B cell (primary cell): ENCODE data around the gene TNFRSF12A. TPM values are rescaled to one million over a fixed set of nuclear protein-coding genes. Genes with fewer than 3 reads are reported as not detected.

Source experiments
- ATAC-seq: fragments of 200-7000 bp; cut with Tn5 transposase; one replicate; pipeline ENCODE4 v1.10.0; 2021; ENCODE audit warnings: low read depth, mild to moderate bottlenecking, moderate number of reproducible peaks, moderate library complexity
- CTCF ChIA-PET: fragments of 350-600 bp; sonication (Branson Sonifier 250); formaldehyde crosslinking; loops from one replicate; lab custom pipeline; 2021; ENCODE audit warnings: antibody characterized with exemption, inconsistent platforms; lab: Charles Lee
- POLR2A ChIA-PET: fragments of 350-600 bp; sonication (Branson Sonifier 250); formaldehyde crosslinking; loops from one replicate; lab custom pipeline; 2021; ENCODE audit warnings: antibody characterized with exemption; lab: Charles Lee
- DNase-seq: peaks from one replicate; pipeline ENCODE4 v3.0.0; 2013
- H2AFZ ChIP-seq: 2 replicates; pipeline ENCODE4 v1.6.1; 2012; ENCODE audit warnings: mild to moderate bottlenecking, low read depth, low read length; ENCODE audit not compliant: insufficient read depth, poor library complexity, severe bottlenecking
- H3K27ac ChIP-seq, 2 donors: 1 replicate in 1 of 2; 2 replicates in 1 of 2; pipeline ENCODE4 v1.5.1; 2012 to 2013; ENCODE audit warnings: low read length in 2 of 2, mild to moderate bottlenecking in 2 of 2, moderate library complexity in 1 of 2
- H3K27me3 ChIP-seq, 4 experiments: fragments of 200-600 bp in 1 of 4; sonication (generic) in 1 of 4; replicated peaks in 1 of 4; 1 replicate in 2 of 4; 2 replicates in 2 of 4; pipeline versions ENCODE4 v1.6.1 to v1.7.0; 2013 to 2016; ENCODE audit warnings: low read length in 3 of 4, mild to moderate bottlenecking in 2 of 4, mixed read lengths in 1 of 4, moderate library complexity in 1 of 4; ENCODE audit not compliant: insufficient read depth in 4 of 4, control insufficient read depth in 3 of 4; ENCODE audit errors: control extremely low read depth in 1 of 4
- H3K36me3 ChIP-seq, 2 experiments: replicated peaks in 1 of 2; 1 replicate in 1 of 2; 2 replicates in 1 of 2; pipeline versions ENCODE4 v1.6.1 to v1.7.1; 2013; ENCODE audit warnings: low read length in 1 of 2; ENCODE audit not compliant: insufficient read depth in 2 of 2, control insufficient read depth in 1 of 2; ENCODE audit errors: control extremely low read depth in 1 of 2, extremely low read depth in 1 of 2
- H3K4me1 ChIP-seq, 2 donors: fragments of 200-600 bp in 1 of 2; sonication (generic) in 1 of 2; 1 replicate in 1 of 2; 2 replicates in 1 of 2; pipeline versions ENCODE4 v1.5.1 to v1.6.1; 2013 to 2017; ENCODE audit warnings: low read length in 2 of 2; ENCODE audit not compliant: control insufficient read depth in 2 of 2, insufficient read depth in 2 of 2
- H3K4me2 ChIP-seq: replicated peaks from 2 replicates; pipeline ENCODE3; 2012; ENCODE audit warnings: mild to moderate bottlenecking, low read depth, low read length; ENCODE audit not compliant: poor library complexity, severe bottlenecking
- H3K4me3 ChIP-seq, 5 experiments: fragments of 200-600 bp in 1 of 5; sonication (generic) in 1 of 5; 1 replicate in 3 of 5; 2 replicates in 2 of 5; pipeline versions ENCODE4 v1.5.1 to v1.7.0; 2011 to 2016; ENCODE audit warnings: low read length in 4 of 5, mild to moderate bottlenecking in 4 of 5, low read depth in 2 of 5, control low read depth in 1 of 5, moderate library complexity in 1 of 5; ENCODE audit not compliant: insufficient read depth in 1 of 5; ENCODE audit errors: control extremely low read depth in 1 of 5, extremely low read depth in 1 of 5
- H3K79me2 ChIP-seq: fragments of 200-600 bp; sonication (generic); one replicate; pipeline ENCODE4 v1.6.0; 2016; ENCODE audit warnings: low read length; ENCODE audit not compliant: control insufficient read depth, insufficient read depth
- H3K9ac ChIP-seq: fragments of 200-600 bp; sonication (generic); 2 replicates; pipeline ENCODE4 v1.6.1; 2017; ENCODE audit warnings: mild to moderate bottlenecking, low read length, moderate library complexity
- H3K9me3 ChIP-seq, 3 donors: one replicate each; pipeline versions ENCODE4 v1.6.1 to v1.7.1; 2013; ENCODE audit warnings: low read length in 2 of 3; ENCODE audit not compliant: control insufficient read depth in 2 of 3, insufficient read depth in 1 of 3; ENCODE audit errors: control extremely low read depth in 1 of 3
- H4K20me1 ChIP-seq: 2 replicates; pipeline ENCODE4 v1.6.0; 2012; ENCODE audit warnings: mild to moderate bottlenecking, low read length; ENCODE audit not compliant: insufficient read depth, control insufficient read depth, poor library complexity, severe bottlenecking
- H3K27ac Mint-ChIP-seq: one replicate; pipeline ENCODE4 v1.8.0; 2021; ENCODE audit warnings: mixed read lengths
- H3K27me3 Mint-ChIP-seq: one replicate; pipeline ENCODE4 v1.8.0; 2021; ENCODE audit warnings: mixed read lengths
- H3K4me1 Mint-ChIP-seq: one replicate; pipeline ENCODE4 v1.8.0; 2021; ENCODE audit warnings: mixed read lengths
- H3K4me3 Mint-ChIP-seq: one replicate; pipeline ENCODE4 v1.8.0; 2021; ENCODE audit warnings: mixed read lengths
- H3K9me3 Mint-ChIP-seq: one replicate; pipeline ENCODE4 v1.8.0; 2022; ENCODE audit warnings: mixed read lengths; ENCODE audit not compliant: insufficient read depth
- CTCF ChIP-seq: fragments of 200-600 bp; IDR thresholded peaks from one replicate; pipeline ENCODE4 v1.8.0; 2022; ENCODE audit warnings: antibody characterized with exemption, mild to moderate bottlenecking
- EZH2 ChIP-seq: IDR thresholded peaks from 2 replicates; pipeline ENCODE4 v1.6.1; 2012; ENCODE audit warnings: borderline replicate concordance, low read depth, mild to moderate bottlenecking, moderate library complexity, low read length; ENCODE audit not compliant: insufficient read depth, poor library complexity, severe bottlenecking
- WGBS: methylation state at CpG from one replicate; pipeline ENCODE4 v1.1.5; 2013; ENCODE audit warnings: missing lambda C conversion rate; ENCODE audit not compliant: insufficient coverage; 5-methylcytosine and 5-hydroxymethylcytosine counted together
- intact Hi-C: fragments of 100-400 bp; cut with micrococcal nuclease; formaldehyde crosslinking; loops from one replicate; pipeline ENCODE4 v1.10.0; 2022
- polyA plus RNA-seq: library from polyadenylated mRNA; depleted of rRNA; stranded (reverse); fragments of >200 nt; gene quantifications from 2 replicates; pipeline ENCODE4 v1.2.3, GENCODE V29; 2012
- total RNA-seq, 2 donors: library from RNA; stranded (reverse); fragments of 120-200 nt in 1 of 2; gene quantifications; 1 replicate in 1 of 2; 2 replicates in 1 of 2; pipeline versions ENCODE4 v1.2.3 to v1.2.4, GENCODE V29; 2013 to 2022

TNFRSF12A gene
- total and polyA plus RNA-seq, 2 donors (not counting 1 experiment from before 2014, with no cell fraction given) = 0.61 to 1.3 TPM

- Histone ChIP-seq H3K4me1 (peaks cover 25 to 28% of the 10 kb centered on the region in 2 donors), H3K36me3 (no peaks in the 10 kb centered on the region), H3K4me3 (no peak overlapping the region), H3K27ac (no peak overlapping the region), H2AFZ (no peak overlapping the region), H3K9me3 (peaks cover 0 to 15% (median 0%) of the 10 kb centered on the region in 3 donors), H3K4me2 (no peak overlapping the region), H4K20me1 (peaks cover 12% of the 10 kb centered on the region), H3K9ac (no peak overlapping the region), H3K27me3 (peaks cover 0 to 25% (median 8%) of the 10 kb centered on the region in 4 experiments), H3K79me2 (no peaks in the 10 kb centered on the region)
- no peak for TF ChIP-seq EZH2
- TF ChIP-seq CTCF = no peak
- Mint-ChIP-seq H3K27ac (no peak overlapping the region), H3K4me1 (peaks cover 16% of the 10 kb centered on the region), H3K9me3 (no peaks in the 10 kb centered on the region), H3K4me3 (no peak overlapping the region), H3K27me3 (peaks cover 12% of the 10 kb centered on the region)
- DNase-seq (no peak), ATAC-seq (no peak)
- WGBS = 74% methylated on average over 11 of the region's 15 CpGs
- ChIA-PET CTCF (interaction anchor here (0.8 to 1.6 kb wide), 2 partner anchors 10 to 104 kb away, joined by 3 to 4 read pairs; no protein-coding TSS in a partner anchor), POLR2A (interaction anchor here (0.5 to 0.6 kb wide), 2 partner anchors 53 to 1697 kb away, joined by 3 to 4 read pairs; no protein-coding TSS in a partner anchor)
- intact Hi-C loops = no loop called here
Observed at GRCh38 chr16:2971985-2972784, 48.0 kb upstream of the TNFRSF12A start.

GRCh38 chr16:2973093-2973492 is 47.1 kb upstream of the TNFRSF12A start:
- H3K9me3 Mint-ChIP-seq = no peaks in the 10 kb centered on the region
- peaks cover 10% of the 10 kb centered on the region for H3K4me1 Mint-ChIP-seq
- ChIA-PET POLR2A (no interaction called here), CTCF (no interaction called here)
- Histone ChIP-seq H3K27ac (no peak overlapping the region), H4K20me1 (peaks cover 3% of the 10 kb centered on the region), H2AFZ (no peak overlapping the region), H3K36me3 (no peaks in the 10 kb centered on the region), H3K4me2 (no peak overlapping the region), H3K4me3 (no peak overlapping the region), H3K9me3 (peaks cover 0 to 8% (median 0%) of the 10 kb centered on the region in 3 donors), H3K4me1 (peaks cover 16 to 19% of the 10 kb centered on the region in 2 donors), H3K9ac (no peak overlapping the region), H3K79me2 (no peaks in the 10 kb centered on the region), H3K27me3 (peaks cover 0 to 17% (median 4%) of the 10 kb centered on the region in 4 experiments)
- H3K27ac Mint-ChIP-seq = no peak overlapping the region
- no peak for TF ChIP-seq CTCF
- TF ChIP-seq EZH2 = no peak
- H3K4me3 Mint-ChIP-seq = no peak overlapping the region
- ATAC-seq (no peak), DNase-seq (no peak)
- WGBS = 90% methylated on average over 5 of the region's 5 CpGs
- H3K27me3 Mint-ChIP-seq = peaks cover 9% of the 10 kb centered on the region
- intact Hi-C loops = no loop called here
